Fibroblast of peridontal ligament (primary cell): Measurements from ENCODE around the gene VWA3A.
"Not testable (repeated sequence)": the region's sequence is repeated elsewhere in the genome, so short reads cannot be mapped to it uniquely, and the experiment has no call there.

ENCODE experiments used
- DNase-seq: peaks from one replicate; pipeline ENCODE4 v3.0.0-alpha.2; 2010; ENCODE audit errors: extremely low read depth

VWA3A gene, protein sequence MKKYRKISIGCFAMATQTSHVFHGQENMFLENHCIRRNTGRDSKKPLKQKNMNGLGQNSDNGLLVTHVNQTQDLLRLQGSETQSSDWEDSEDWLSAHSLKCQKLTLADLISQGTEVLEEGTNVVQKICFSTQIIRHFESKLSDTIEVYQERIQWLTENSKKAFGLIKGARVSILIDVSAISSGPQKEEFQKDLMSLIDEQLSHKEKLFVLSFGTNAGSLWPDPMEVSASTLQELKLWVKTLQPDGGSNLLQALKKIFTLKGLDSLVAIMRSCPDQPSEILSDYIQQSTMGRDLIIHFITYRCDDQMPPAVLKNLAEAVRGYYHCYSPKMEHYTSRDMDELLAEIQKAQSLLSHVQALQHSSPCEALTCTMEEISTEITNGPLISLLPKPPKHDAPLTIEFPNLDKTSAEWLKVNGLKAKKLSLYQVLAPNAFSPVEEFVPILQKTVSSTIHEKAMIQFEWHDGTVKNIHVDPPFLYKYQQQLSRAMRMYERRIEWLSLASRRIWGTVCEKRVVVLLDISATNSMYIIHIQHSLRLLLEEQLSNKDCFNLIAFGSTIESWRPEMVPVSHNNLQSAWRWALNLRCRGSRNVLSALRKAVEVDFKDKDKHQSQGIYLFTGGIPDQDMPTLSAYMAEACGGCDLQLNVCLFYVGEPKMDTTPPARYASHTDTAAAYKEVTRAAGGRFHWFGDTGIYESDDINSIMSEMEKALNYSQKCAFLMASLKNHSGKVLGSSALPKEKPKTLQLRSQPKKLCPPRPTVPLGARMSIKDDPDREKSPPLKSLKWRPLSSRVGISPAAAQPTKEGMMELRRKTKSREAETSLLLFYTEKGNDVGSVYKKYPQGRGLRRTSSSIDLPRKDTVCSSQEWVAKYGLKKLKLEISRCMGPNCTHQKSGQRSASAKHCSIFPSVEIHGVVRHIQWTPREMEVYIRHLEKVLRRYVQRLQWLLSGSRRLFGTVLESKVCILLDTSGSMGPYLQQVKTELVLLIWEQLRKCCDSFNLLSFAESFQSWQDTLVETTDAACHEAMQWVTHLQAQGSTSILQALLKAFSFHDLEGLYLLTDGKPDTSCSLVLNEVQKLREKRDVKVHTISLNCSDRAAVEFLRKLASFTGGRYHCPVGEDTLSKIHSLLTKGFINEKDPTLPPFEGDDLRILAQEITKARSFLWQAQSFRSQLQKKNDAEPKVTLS

DNA sequence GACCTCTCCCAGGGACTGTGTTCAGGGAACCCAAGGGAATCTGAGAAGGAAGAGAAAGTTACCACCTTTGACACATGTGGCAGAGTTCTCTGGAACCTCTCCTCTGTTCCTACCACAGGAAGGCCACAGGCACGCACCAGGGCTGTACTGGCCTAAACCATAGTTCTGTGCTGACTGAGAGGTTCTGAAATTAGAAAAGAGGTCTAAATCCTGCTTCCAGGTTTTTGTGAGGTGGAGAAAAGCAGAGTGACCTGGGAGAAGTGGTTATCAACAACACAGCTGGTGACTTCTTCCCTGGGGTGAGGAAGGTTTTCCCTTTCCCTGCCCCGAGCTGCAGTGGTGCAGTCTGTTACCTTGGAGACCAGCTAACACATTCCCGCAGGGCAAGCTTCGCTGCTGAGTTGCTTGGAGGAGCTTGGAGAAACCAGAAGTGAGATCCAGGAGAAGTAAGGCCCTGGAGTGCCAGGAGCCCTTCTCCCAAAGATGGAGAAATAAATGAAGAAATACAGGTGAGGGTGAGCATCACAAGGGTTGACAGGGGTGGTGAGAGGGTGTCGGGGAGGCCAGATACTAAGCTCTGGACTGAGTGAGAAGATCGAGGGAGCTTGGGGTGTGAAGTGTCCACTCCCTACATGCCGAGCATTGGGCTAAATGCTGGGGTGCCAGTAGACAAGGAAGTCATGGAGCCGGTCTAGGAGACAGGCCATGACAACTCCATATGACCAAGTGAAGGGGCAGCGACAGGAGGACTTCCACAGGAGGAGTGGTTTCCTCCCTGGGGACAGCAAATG lies at the start of gene VWA3A:
Gene VWA3A (plus strand): TSS at position 399 of the 791 bp plus-strand sequence. CDS start 97 bp downstream, at position 496.
- DNase-seq = peak; percentile 74

GRCh38 chr16:22043882-22044281 lies 48.5 kb upstream of the VWA3A start:
- not testable (repeated sequence) for DNase-seq

DNA sequence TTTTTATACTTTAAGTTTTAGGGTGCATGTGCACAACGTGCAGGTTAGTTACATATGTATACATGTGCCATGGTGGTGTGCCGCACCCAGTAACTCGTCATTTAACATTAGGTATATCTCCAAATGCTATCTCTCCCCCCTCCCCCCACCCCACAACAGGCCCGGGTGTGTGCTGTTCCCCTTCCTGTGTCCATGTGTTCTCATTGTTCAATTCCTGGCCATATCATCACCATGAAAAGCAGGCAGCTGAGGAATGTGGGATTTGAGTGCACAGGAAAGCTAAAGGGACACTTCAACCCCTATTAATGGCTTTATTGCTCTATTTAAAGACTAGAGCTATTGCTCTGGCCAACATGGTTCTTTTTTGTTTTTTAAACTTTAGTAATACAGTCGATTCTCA lies 46.5 kb upstream of the VWA3A start:
- DNase-seq = not testable (repeated sequence)

DNA sequence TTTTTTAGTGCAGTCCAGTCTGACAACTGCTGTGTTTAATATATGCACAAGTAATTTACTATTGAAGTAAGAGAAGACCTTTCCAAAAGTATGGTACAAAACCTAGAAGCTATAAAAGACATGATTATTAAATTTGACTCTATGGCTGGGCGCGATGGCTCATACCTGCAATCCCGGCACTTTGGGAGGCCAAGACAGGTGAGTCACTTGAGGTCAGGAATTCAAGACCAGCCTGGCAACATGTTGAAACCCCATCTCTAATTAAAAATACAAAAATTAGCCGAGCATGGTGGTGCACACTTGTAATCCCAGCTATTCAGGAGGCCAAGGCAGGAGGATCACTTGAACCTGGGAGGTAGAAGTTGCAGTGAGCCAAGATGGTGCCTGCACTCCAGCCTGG lies 41.4 kb upstream of the VWA3A start:
- DNase-seq = no peak

DNA sequence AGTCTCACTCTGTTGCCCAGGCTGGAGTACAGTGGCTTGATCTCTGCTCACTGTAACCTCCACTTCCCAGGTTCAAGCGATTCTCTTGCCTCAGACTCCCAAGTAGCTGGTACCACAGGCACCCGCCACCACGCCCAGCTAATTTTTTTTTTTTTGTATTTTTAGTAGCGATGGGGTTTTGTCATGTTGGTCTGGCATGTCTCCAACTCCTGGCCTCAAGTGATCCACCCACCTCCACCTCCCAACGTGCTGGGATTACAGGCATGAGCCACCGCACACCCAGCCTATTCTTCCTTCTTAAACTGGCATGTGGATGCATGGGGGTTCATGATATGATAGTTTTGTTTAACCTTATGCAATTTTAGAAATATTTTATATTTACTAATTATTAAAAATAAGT lies 39.4 kb upstream of the VWA3A start:
- no peak for DNase-seq

GRCh38 chr16:22053921-22054341 lies 38.4 kb upstream of the VWA3A start:
- no peak for DNase-seq

GRCh38 chr16:22054847-22055590 lies 37.3 kb upstream of the VWA3A start:
- no peak for DNase-seq

GRCh38 chr16:22055881-22056280 lies 36.5 kb upstream of the VWA3A start:
- no peak for DNase-seq

DNA sequence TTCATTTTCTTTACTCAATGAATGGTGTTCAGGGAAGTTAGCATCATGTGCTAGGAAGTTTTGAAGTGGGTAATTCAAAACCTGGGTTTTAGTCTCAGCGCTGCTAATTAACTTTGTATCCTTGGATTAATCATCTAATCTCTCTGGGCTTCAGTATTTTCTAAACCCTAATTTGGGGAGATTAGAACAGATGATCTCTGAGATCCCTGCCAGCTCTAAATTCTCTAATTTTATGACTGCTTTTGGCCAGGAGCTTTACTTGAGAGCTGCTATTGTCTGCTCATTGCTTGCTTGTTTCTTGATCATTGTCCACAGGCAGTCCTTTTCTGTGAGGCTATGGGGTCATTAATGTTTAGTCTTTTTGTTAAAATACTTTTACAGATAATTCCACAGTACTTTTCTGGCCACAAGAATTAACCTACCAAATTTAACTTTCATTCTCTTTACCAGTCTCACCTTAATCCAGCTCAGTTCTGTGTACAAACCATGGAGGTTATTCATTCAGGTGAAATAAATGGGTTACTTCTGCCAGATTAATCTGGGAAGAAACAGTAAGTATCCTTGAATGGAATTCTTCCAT lies 28.4 kb upstream of the VWA3A start:
- DNase-seq = no peak

DNA sequence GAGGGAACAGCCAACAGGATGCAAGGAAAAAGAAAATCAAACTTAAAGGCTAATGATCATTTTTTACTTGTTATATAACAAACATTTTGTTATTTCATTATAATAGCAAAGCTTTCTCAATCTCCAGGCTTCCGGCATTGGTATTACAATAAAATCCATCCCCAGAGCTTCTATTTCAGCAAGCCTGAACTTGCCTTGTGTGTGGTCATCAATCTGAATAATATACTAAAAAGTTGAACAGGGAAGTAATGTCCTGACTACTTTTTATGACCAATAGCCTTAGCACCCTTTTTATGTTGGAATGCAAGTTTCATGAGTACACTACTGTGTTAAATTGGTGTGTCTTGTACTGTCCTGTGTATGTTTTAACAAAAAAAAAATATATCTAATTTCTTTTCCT lies 27.1 kb upstream of the VWA3A start:
- DNase-seq = peak; percentile 25

GRCh38 chr16:22070361-22071330 lies 21.7 kb upstream of the VWA3A start:
- peak; percentile 51 for DNase-seq

GRCh38 chr16:22071331-22071910 lies 20.9 kb upstream of the VWA3A start:
- no peak for DNase-seq

GRCh38 chr16:22073350-22073749 lies 19.0 kb upstream of the VWA3A start:
- no peak for DNase-seq

DNA sequence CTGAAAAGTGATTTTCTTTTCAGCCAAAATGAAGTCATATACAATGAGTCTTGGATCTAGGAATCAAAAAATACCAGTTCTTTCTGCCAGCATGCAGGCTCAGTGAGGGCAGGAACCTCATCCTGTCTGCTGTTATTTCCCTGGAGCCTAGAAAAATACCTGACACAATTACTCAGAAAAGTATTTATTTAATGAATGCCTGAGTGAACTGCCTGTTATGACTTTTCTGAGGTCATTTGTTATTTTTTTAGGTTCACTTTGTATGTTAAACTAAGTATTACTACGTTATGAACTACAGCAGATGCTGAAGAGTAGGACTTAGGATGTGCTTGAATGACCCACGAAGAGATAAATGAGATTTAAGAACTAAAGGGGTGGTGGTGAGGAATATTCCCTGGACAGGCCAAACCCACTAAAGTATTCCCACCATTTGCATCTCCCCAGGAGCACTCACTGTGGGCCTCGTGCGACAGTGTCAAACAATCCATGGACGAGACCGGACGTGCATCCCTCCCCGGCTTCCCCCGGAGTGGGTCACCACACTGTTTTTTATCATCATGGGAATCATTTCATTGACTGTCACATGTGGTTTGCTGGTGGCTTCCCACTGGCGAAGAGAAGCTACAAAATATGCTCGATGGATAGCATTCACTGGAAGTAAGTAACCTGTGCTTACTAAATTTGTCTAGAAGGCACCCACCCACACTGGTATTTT lies 17.1 kb upstream of the VWA3A start:
- DNase-seq = peak; percentile 7

GRCh38 chr16:22075776-22076175 lies 16.6 kb upstream of the VWA3A start:
- DNase-seq = no peak

DNA sequence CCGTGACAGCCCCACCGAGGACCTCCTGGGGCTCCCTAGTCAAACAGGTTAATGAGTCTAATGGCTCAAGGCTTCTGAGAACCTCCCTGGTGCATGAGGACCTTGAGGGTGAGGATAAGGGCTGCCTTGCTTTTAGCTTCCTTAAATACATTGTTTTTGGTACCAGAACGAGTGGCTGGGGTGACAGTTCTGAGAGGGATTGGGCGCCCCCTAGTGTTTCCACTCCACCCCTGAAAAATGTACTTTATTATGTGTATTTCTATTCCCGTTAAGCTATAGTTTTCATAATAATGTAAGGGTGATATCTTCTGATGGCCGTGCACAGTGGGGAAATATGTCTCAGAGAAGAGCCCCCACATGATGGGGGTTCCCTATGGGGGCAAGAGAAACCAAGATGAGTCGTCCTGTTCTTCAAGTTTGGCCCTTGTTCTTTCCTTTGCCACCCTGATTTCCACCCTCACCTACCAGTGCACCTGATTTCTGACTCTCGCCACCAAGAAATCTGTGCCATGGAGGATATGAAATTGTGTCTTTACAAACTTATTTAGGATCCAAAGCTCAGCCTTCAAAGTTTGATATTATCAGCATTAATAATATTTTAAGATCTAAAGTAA lies 14.5 kb upstream of the VWA3A start:
- DNase-seq = peak; percentile 75

- DNase-seq = no peak
Measured at GRCh38 chr16:22078656-22079055, 13.7 kb upstream of the VWA3A start.

- DNase-seq = no peak
Measured at GRCh38 chr16:22081050-22081449, 11.3 kb upstream of the VWA3A start.
